PC-3 (cell line): ENCODE measurements around the gene SENP8. TPM values are rescaled to one million over a fixed set of nuclear protein-coding genes. Genes with fewer than 3 reads are reported as not detected.
A peak's percentile ranks its signal among the peaks of the same experiment; 100 is the strongest.

ENCODE experiments used
- ATAC-seq: fragments of 200-7000 bp; cut with Tn5 transposase; 2 replicates; pipeline ENCODE4 v1.9.1; 2020; ENCODE audit warnings: mild to moderate bottlenecking, moderate library complexity
- BruUV-seq: library from RNA; stranded (reverse); fragments of 400-500 nt; replicated peaks from 2 replicates; lab custom pipeline; 2021; lab: Mats Ljungman, UMichigan
- CTCF ChIA-PET: fragments of 300-600 bp; sonication (Branson Sonifier 250); formaldehyde crosslinking; loops from one replicate; lab custom pipeline; 2022; ENCODE audit warnings: antibody characterized with exemption; lab: Charles Lee
- POLR2A ChIA-PET: fragments of 300-600 bp; sonication (Branson Sonifier 250); formaldehyde crosslinking; loops from one replicate; lab custom pipeline; 2022; ENCODE audit warnings: antibody characterized with exemption; ENCODE audit not compliant: unreplicated experiment; lab: Charles Lee
- DNase-seq: peaks from one replicate; pipeline ENCODE4 v3.0.0-alpha.2; 2015
- H2AFZ ChIP-seq: fragments of 300-600 bp; sonication (generic); 2 replicates; pipeline ENCODE4 v1.6.0; 2016; ENCODE audit warnings: antibody characterized with exemption, low read length
- H3F3A ChIP-seq: fragments of 300-600 bp; sonication (generic); one replicate; pipeline ENCODE4 v1.6.0; 2017; ENCODE audit warnings: antibody characterized with exemption, low read length, control low read depth, mild to moderate bottlenecking; ENCODE audit not compliant: unreplicated experiment
- H3K27ac ChIP-seq: fragments of 300-600 bp; sonication (generic); 2 replicates; pipeline ENCODE4 v1.5.1; 2016; ENCODE audit warnings: mild to moderate bottlenecking, low read length
- H3K27me3 ChIP-seq: fragments of 300-600 bp; sonication (generic); 2 replicates; pipeline ENCODE4 v1.6.1; 2016; ENCODE audit warnings: low read length, mixed read lengths
- H3K36me3 ChIP-seq: fragments of 300-600 bp; sonication (generic); 2 replicates; pipeline ENCODE4 v1.6.1; 2016; ENCODE audit warnings: low read depth, mixed run types, low read length, mixed read lengths
- H3K4me1 ChIP-seq: fragments of 300-600 bp; sonication (generic); 2 replicates; pipeline ENCODE4 v1.5.1; 2016; ENCODE audit warnings: low read length; ENCODE audit not compliant: insufficient read depth
- H3K4me2 ChIP-seq: fragments of 300-600 bp; sonication (generic); 2 replicates; pipeline ENCODE4 v1.6.0; 2016; ENCODE audit warnings: low read length
- H3K4me3 ChIP-seq: fragments of 300-600 bp; sonication (generic); 2 replicates; pipeline ENCODE4 v1.5.1; 2016; ENCODE audit warnings: mild to moderate bottlenecking, low read length, mixed read lengths
- H3K79me2 ChIP-seq: fragments of 300-600 bp; sonication (generic); 2 replicates; pipeline ENCODE4 v1.6.1; 2017; ENCODE audit warnings: low read length, mixed read lengths
- H3K9ac ChIP-seq: fragments of 300-600 bp; sonication (generic); 2 replicates; pipeline ENCODE4 v1.6.0; 2016; ENCODE audit warnings: mild to moderate bottlenecking, low read length
- H3K9me2 ChIP-seq: fragments of 300-600 bp; sonication (generic); replicated peaks from 2 replicates; pipeline ENCODE4 v1.6.1; 2016; ENCODE audit warnings: mixed run types, low read length, mixed read lengths
- H3K9me3 ChIP-seq: fragments of 300-600 bp; sonication (generic); 2 replicates; pipeline ENCODE4 v1.6.1; 2016; ENCODE audit warnings: low read length, mixed read lengths
- H4K20me1 ChIP-seq: fragments of 300-600 bp; sonication (generic); 2 replicates; pipeline ENCODE4 v1.6.1; 2016; ENCODE audit warnings: low read length, mixed read lengths
- CTCF ChIP-seq: fragments of 300-600 bp; sonication (generic); conservative IDR thresholded peaks from 2 replicates; pipeline ENCODE4 v1.5.1; 2017; ENCODE audit warnings: antibody characterized with exemption, low read depth, mild to moderate bottlenecking, low read length
- EZH2 ChIP-seq: fragments of 300-600 bp; sonication (generic); IDR thresholded peaks from one replicate; pipeline ENCODE4 v1.6.1; 2017; ENCODE audit warnings: antibody characterized with exemption, mild to moderate bottlenecking, low read length; ENCODE audit not compliant: unreplicated experiment
- EZH2phosphoT487 ChIP-seq: fragments of 300-600 bp; sonication (generic); IDR thresholded peaks from 2 replicates; pipeline ENCODE4 v1.6.1; 2018; ENCODE audit warnings: mild to moderate bottlenecking, antibody characterized with exemption, low read length, borderline replicate concordance
- intact Hi-C: fragments of 100-400 bp; cut with micrococcal nuclease; formaldehyde crosslinking; loops from 2 replicates; pipeline ENCODE4 v1.9.0; 2023
- total RNA-seq: library from RNA; depleted of rRNA; stranded (reverse); fragments of >200 nt; gene quantifications from 2 replicates; pipeline ENCODE4 v1.2.3, GENCODE V29; 2014

The SENP8 gene
- total RNA-seq, 1 experiment from 2014 or later = 4.2 TPM

GRCh38 chr15:72117486-72118016 lies 652 bp upstream of the SENP8 start:
- no peaks in the 10 kb centered on the region for H3F3A ChIP-seq
- POLR2A ChIA-PET = no interaction called here
- H3K9me3 ChIP-seq = no peaks in the 10 kb centered on the region
- ATAC-seq (peak; percentile 84), DNase-seq (peak; percentile 68)
- peaks cover 35% of the 10 kb centered on the region for H3K79me2 ChIP-seq
- H3K36me3 ChIP-seq = no peaks in the 10 kb centered on the region
- peak overlapping the region; percentile 78 for H3K4me3 ChIP-seq
- TF ChIP-seq CTCF (no peak), EZH2phosphoT487 (no peak), EZH2 (no peak)
- peak overlapping the region; percentile 97 for H2AFZ ChIP-seq
- intact Hi-C loops = loop anchor here (10.0 kb wide), 1 partner anchor 83 kb away; no protein-coding TSS in a partner anchor
- peaks cover 10% of the 10 kb centered on the region; the same call in 1 of the 2 replicates for H3K4me1 ChIP-seq
- H3K9ac ChIP-seq = peak overlapping the region; percentile 73
- H3K9me2 ChIP-seq = no peaks in the 10 kb centered on the region
- H4K20me1 ChIP-seq = 0 out of 2 replicates have a peak, but pooled peaks cover 4% of the 10 kb centered on the region
- CTCF ChIA-PET = interaction anchor here (0.5 kb wide), 1 partner anchor 374 kb away, joined by 5 read pairs; no protein-coding TSS in a partner anchor
- H3K4me2 ChIP-seq = peak overlapping the region; percentile 97
- H3K27ac ChIP-seq = peak overlapping the region; percentile 56
- no TSS peak for BruUV-seq
- no peaks in the 10 kb centered on the region for H3K27me3 ChIP-seq

- POLR2A ChIA-PET = no interaction called here
- ATAC-seq = no peak
- H4K20me1 ChIP-seq = no peaks in the 10 kb centered on the region
- H3K79me2 ChIP-seq = no peaks in the 10 kb centered on the region
- intact Hi-C loops = no loop called here
- no peak for TF ChIP-seq CTCF
- no peaks in the 10 kb centered on the region for H3K9me3 ChIP-seq
- H2AFZ ChIP-seq = no peak overlapping the region
- no TSS peak for BruUV-seq
- no peak for DNase-seq
- CTCF ChIA-PET = no interaction called here
- no peaks in the 10 kb centered on the region for H3K36me3 ChIP-seq
- H3K4me3 ChIP-seq = no peak overlapping the region
- no peak overlapping the region for H3K9ac ChIP-seq
- H3F3A ChIP-seq = no peaks in the 10 kb centered on the region
- no peaks in the 10 kb centered on the region for H3K9me2 ChIP-seq
- no peak overlapping the region for H3K4me2 ChIP-seq
- 0 out of 2 replicates have a peak, but pooled peaks cover under 1% of the 10 kb centered on the region for H3K4me1 ChIP-seq
- no peaks in the 10 kb centered on the region for H3K27me3 ChIP-seq
- no peak overlapping the region for H3K27ac ChIP-seq
Observed at GRCh38 chr15:72124218-72124617, 6.0 kb downstream of the SENP8 start.

- ATAC-seq = no peak
- no peaks in the 10 kb centered on the region for H3K79me2 ChIP-seq
- no peaks in the 10 kb centered on the region for H3K4me1 ChIP-seq
- no peaks in the 10 kb centered on the region for H4K20me1 ChIP-seq
- DNase-seq = no peak
- H3F3A ChIP-seq = no peaks in the 10 kb centered on the region
- no peak overlapping the region for H3K27ac ChIP-seq
- H3K9me3 ChIP-seq = no peaks in the 10 kb centered on the region
- TF ChIP-seq EZH2 = no peak
- no peak for TF ChIP-seq CTCF
- no peak for TF ChIP-seq EZH2phosphoT487
- no peak overlapping the region for H2AFZ ChIP-seq
- no peaks in the 10 kb centered on the region for H3K27me3 ChIP-seq
- H3K4me2 ChIP-seq = no peak overlapping the region
- no TSS peak for BruUV-seq
- H3K9me2 ChIP-seq = no peaks in the 10 kb centered on the region
- no peak overlapping the region for H3K4me3 ChIP-seq
- POLR2A ChIA-PET = no interaction called here
- CTCF ChIA-PET = no interaction called here
- H3K36me3 ChIP-seq = no peaks in the 10 kb centered on the region
- no peak overlapping the region for H3K9ac ChIP-seq
- intact Hi-C loops = no loop called here
Observed at GRCh38 chr15:72127724-72128322, 9.6 kb downstream of the SENP8 start.
